ENCODE data around the gene LAIR2.

GRCh38 chr19:54517483-54517882, 14.9 kb downstream of the LAIR2 start:
- TF ChIP-seq, protein P1, sequence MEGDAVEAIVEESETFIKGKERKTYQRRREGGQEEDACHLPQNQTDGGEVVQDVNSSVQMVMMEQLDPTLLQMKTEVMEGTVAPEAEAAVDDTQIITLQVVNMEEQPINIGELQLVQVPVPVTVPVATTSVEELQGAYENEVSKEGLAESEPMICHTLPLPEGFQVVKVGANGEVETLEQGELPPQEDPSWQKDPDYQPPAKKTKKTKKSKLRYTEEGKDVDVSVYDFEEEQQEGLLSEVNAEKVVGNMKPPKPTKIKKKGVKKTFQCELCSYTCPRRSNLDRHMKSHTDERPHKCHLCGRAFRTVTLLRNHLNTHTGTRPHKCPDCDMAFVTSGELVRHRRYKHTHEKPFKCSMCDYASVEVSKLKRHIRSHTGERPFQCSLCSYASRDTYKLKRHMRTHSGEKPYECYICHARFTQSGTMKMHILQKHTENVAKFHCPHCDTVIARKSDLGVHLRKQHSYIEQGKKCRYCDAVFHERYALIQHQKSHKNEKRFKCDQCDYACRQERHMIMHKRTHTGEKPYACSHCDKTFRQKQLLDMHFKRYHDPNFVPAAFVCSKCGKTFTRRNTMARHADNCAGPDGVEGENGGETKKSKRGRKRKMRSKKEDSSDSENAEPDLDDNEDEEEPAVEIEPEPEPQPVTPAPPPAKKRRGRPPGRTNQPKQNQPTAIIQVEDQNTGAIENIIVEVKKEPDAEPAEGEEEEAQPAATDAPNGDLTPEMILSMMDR (conservative IDR thresholded peaks at IDR 0.05) = no peak
- no peak for TF ChIP-seq EZH2 (IDR thresholded peaks at IDR 0.05; ENCODE audit: low read depth)

Measured in PC-9 (cell line).